GM19372 (cell line): ENCODE results near the gene ATRIP.

Source experiments
- ATAC-seq: cut with Tn5 transposase; IDR thresholded peaks from one replicate; pipeline ENCODE4 v1.9.1; 2021; ENCODE audit warnings: mild to moderate bottlenecking, low read depth, moderate library complexity; ENCODE audit not compliant: unreplicated experiment

The ATRIP gene

GRCh38 chr3:48422681-48423080 is 23.9 kb upstream of the ATRIP start:
- no peak for ATAC-seq

DNA sequence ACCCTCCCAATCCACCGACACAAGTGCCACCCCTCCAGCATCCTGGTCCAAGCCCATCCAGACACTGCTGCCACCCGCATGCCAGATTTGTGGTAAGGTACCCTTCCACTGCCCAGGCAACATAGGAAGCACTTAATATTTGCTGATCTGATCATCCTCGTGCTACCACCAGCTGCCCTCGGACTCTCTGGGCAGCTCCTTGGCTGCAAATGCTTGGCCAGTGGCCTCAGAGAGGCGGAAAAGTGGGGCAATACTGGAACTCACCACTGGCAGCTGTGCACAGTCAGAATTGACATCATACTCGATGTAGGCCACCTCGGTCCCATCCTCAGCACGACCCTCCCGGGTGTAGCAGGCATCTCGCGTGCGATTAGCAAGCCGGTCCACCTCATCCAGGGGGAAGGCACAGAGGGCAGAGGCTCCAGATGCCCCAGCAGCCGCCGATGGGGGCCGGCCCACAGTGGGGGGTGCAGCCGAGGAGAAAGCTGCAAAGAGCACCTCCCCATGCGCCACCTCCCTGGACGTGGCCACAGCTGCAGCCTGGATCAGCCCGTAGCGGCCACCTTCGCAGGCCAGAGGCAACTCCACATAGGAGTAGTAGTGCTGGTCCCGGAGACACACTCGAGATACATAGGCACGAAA is 23.2 kb upstream of the ATRIP start:
- no peak for ATAC-seq

- no peak for ATAC-seq
Observed at GRCh38 chr3:48423883-48424695, 22.4 kb upstream of the ATRIP start.

GRCh38 chr3:48425281-48425812 is 21.2 kb upstream of the ATRIP start:
- no peak for ATAC-seq

- no peak for ATAC-seq
Observed at GRCh38 chr3:48426401-48426909, 20.1 kb upstream of the ATRIP start.

GRCh38 chr3:48426944-48427629 is 19.4 kb upstream of the ATRIP start:
- no peak for ATAC-seq

- no peak for ATAC-seq
Observed at GRCh38 chr3:48427630-48427962, 18.9 kb upstream of the ATRIP start.

- ATAC-seq: no peak
Observed at GRCh38 chr3:48428088-48428571, 18.4 kb upstream of the ATRIP start.

- peak; percentile 24 for ATAC-seq
Observed at GRCh38 chr3:48428572-48429316, 17.8 kb upstream of the ATRIP start.

DNA sequence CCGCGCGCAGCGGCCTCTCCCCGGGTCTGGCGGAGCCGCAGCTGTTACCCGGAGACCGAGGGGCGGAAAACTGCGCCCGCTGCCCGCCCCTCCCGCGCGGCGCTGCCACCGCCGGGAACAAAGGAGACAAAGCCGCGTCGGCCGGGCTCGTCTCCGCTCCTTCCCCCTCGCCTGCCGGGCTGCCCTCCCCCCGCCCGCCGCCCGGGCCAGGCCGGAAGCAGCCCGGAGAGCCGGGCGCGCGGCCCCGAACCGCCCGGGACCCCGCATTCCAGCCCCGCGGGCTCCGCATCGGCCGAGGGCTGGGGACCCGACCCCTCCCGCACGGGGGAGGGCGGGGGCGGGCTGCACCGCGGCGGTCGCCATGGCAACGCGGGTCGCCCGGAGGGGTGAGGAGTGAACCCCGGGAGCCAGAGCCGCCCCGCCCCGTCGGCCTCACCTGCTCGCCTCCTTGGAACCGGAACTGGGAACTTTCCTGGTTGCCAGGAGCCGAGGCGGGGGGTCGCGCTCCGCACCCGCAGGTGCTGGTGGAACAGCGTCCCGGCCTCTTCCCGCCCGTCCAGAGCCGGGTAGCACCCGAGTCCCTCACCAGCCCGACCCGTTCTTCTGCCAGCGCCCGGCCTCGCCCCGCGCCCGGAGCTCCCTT is 17.1 kb upstream of the ATRIP start:
- peak; percentile 45 for ATAC-seq

DNA sequence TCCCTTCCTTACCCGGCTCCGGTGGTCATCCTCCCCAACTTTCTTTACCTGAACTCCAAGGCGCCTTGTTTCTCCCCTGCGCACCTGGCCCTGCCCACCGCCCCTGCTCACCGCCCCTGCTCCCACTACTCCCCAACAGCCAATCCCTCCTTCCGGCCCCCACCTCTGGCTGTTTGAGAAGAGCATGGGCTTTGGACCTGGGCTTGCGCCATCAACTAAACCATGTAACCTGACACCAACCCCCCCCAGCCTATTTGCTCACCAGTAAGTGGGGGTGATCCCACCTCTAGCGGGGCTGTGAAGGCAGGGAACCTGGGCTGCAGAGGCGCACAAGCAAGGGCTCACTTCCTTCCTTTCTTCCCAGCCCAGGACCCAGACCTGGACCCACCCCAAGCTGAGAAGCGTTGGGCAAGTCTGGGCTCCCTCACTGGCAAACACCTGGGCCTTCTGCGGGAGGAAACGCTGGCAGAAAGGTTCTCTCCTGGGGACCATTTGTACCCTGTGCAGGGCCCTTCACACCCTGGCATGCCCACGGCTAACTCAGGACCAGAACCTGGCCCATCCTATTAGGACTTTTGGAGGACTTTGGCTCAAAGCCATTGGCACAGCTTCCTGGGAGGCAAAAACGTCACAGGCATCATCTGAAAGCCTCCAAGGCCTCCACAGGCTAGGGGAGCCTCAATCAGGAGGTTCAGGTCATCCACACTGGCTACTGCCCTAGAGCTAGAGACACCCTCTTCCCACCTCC is 16.4 kb upstream of the ATRIP start, which contains the start of gene PLXNB1:
PLXNB1 (minus strand) TSS at position 127 of the 748 bp plus-strand sequence. CDS start 5,475 bp downstream, outside the sequence.
- ATAC-seq: no peak

GRCh38 chr3:48430708-48431101 is 15.8 kb upstream of the ATRIP start:
- ATAC-seq: no peak

DNA sequence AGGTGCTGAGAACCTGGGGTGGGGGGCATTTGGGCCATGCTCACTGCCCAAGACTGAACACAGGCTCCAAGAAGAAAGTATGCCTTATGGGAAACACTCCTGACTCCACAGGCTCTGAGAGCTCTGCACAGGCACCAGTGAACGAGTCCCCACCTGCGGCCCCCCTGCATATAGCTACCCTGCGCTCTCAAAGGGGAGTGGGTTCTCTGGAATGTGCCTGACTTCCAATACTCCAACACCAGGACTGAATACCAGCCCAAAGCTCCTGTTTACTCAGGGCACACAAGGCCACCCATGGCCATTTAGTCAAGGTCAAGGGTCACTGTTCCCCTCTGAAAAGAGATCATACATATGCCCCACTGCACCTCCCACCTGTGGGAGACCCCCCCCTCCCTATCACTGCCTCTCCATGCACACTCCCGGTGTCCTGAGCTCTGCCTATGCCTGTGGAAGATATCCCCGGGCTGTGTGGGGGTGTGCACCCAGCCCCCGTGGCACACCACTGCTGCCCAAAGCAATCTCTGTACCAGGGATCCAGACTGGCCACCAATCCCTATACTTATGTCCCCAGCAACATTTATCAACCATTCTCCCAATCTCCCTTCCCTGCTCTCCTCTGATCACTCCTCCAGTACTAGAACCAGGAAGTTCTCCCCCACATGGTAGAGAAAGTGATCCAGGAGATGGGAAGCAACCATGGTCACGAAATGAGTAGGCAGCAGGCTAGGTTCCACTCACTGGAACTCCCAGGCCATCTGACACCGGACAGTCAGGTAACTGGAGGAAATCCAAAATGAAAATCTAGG is 15.1 kb upstream of the ATRIP start:
- no peak for ATAC-seq

- ATAC-seq: no peak
Observed at GRCh38 chr3:48432411-48433371, 13.8 kb upstream of the ATRIP start.

DNA sequence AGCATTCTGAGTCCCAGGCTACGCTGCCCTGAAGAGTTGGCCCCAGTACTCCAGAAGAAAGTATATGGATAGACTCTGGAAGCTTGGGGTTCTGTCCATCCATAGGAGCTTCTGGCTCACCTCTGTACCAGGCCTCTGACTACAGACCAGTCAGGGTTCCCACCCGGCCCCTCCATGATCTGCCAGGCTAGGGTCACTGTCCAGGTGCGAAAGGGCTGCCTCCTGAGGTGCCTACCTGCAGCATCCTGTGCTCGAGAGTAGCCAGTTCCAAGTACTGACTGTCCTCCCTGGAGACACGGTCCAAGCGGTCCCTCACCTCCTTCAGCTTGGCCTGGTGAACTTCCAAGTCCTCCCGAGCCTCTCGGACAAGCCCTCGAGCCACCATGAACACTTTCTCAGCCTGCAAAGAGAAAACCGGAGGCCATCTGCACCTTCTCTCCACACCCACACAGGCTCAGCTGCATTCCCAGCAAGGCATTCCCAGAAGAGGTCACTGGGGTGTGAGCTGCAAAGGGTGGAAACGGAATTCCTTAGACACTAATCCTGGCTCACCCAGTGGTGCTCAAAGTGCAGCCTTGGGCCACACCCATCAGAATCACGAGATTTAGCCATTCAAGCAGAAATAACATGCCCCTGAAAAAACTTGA is 12.9 kb upstream of the ATRIP start:
- ATAC-seq: no peak

DNA sequence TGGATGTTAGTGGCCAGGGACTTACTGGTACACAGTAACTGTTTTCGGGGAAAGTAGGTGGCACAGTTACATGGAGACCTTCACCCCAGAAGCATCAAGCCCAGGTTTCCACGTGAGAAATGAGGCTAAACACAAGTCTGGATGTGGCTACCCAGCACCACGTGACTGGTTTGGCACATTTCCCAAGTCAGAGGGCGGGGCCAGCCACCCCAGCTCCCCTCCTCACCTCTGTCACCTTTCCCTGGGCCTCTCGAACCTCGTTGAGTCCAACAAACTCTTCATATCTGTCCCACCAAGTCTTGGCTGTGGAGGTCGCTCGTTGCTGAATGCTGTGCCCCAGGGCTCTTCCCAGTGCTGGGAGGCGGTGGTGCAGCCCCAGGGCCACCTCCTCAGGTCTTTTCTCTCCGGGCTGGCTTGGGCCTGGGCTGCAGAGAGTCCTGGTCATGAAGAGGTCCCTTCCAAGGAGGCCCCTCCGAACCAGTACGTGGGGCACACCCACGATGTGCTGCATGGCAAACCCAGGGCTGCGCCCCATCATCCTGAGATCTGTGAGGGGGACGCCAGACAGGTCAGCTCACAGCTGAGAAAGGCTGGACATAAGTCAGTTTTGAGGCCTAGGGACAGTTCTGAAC is 11.8 kb upstream of the ATRIP start:
- no peak for ATAC-seq
